ENCODE results near the gene NLRX1.
"Not testable (repeated sequence)": the region's sequence is repeated elsewhere in the genome, so short reads cannot be mapped to it uniquely, and the experiment has no call there.

NLRX1 gene

GRCh38 chr11:119157063-119157462 is 11.5 kb upstream of the NLRX1 start:
- Histone ChIP-seq H3K36me3 (ENCODE audit: control insufficient read depth, insufficient read depth, low read length) (no peaks in the 10 kb centered on the region), H3K4me2 (ENCODE audit: low read length) (no peak overlapping the region), H3K79me2 (no peaks in the 10 kb centered on the region), H3K27me3 (ENCODE audit: control insufficient read depth, insufficient read depth, low read length) (no peaks in the 10 kb centered on the region), H2AFZ (no peak overlapping the region), H3K27ac (no peak overlapping the region), H3K4me3 (ENCODE audit: low read depth, low read length) (no peak overlapping the region), H3K4me1 (peaks cover 2% of the 10 kb centered on the region), H3K9me3 (ENCODE audit: control insufficient read depth, low read length) (no peaks in the 10 kb centered on the region), H3K9ac (no peak overlapping the region)
- TF ChIP-seq CTCF (IDR thresholded peaks at IDR 0.05) = no peak

GRCh38 chr11:119158467-119158866 is 10.1 kb upstream of the NLRX1 start:
- H3K4me1 ChIP-seq = peaks cover 2% of the 10 kb centered on the region
- H2AFZ ChIP-seq = no peak overlapping the region
- H3K9ac ChIP-seq = no peak overlapping the region
- TF ChIP-seq CTCF (IDR thresholded peaks at IDR 0.05) = no peak
- no peaks in the 10 kb centered on the region for H3K9me3 ChIP-seq (ENCODE audit: control insufficient read depth, low read length)
- no peak overlapping the region for H3K4me2 ChIP-seq (ENCODE audit: low read length)
- no peaks in the 10 kb centered on the region for H3K79me2 ChIP-seq
- no peaks in the 10 kb centered on the region for H3K27me3 ChIP-seq (ENCODE audit: control insufficient read depth, insufficient read depth, low read length)
- no peak overlapping the region for H3K27ac ChIP-seq
- H3K4me3 ChIP-seq (ENCODE audit: low read depth, low read length) = no peak overlapping the region
- H3K36me3 ChIP-seq (ENCODE audit: control insufficient read depth, insufficient read depth, low read length) = no peaks in the 10 kb centered on the region

GRCh38 chr11:119160151-119160550 is 8.4 kb upstream of the NLRX1 start:
- Histone ChIP-seq H3K27me3 (ENCODE audit: control insufficient read depth, insufficient read depth, low read length) (no peaks in the 10 kb centered on the region), H2AFZ (no peak overlapping the region), H3K36me3 (ENCODE audit: control insufficient read depth, insufficient read depth, low read length) (no peaks in the 10 kb centered on the region), H3K9me3 (ENCODE audit: control insufficient read depth, low read length) (no peaks in the 10 kb centered on the region), H3K4me3 (ENCODE audit: low read depth, low read length) (no peak overlapping the region), H3K27ac (no peak overlapping the region), H3K9ac (no peak overlapping the region), H3K4me2 (ENCODE audit: low read length) (no peak overlapping the region), H3K4me1 (no peaks in the 10 kb centered on the region), H3K79me2 (no peaks in the 10 kb centered on the region)
- no peak for TF ChIP-seq CTCF (IDR thresholded peaks at IDR 0.05)

- peaks cover 4% of the 10 kb centered on the region for H3K4me1 ChIP-seq
- no peak overlapping the region for H3K4me3 ChIP-seq (ENCODE audit: low read depth, low read length)
- H3K9ac ChIP-seq = no peak overlapping the region
- H3K36me3 ChIP-seq (ENCODE audit: control insufficient read depth, insufficient read depth, low read length) = no peaks in the 10 kb centered on the region
- no peaks in the 10 kb centered on the region for H3K9me3 ChIP-seq (ENCODE audit: control insufficient read depth, low read length)
- no peak for TF ChIP-seq CTCF (IDR thresholded peaks at IDR 0.05)
- H2AFZ ChIP-seq = no peak overlapping the region
- no peak overlapping the region for H3K27ac ChIP-seq
- H3K79me2 ChIP-seq = no peaks in the 10 kb centered on the region
- no peaks in the 10 kb centered on the region for H3K27me3 ChIP-seq (ENCODE audit: control insufficient read depth, insufficient read depth, low read length)
- no peak overlapping the region for H3K4me2 ChIP-seq (ENCODE audit: low read length)
Measured at GRCh38 chr11:119161871-119162270, 6.7 kb upstream of the NLRX1 start.

- H3K9ac ChIP-seq = no peak overlapping the region
- TF ChIP-seq CTCF (IDR thresholded peaks at IDR 0.05) = no peak
- H2AFZ ChIP-seq = peak overlapping the region; percentile 60
- H3K4me1 ChIP-seq = peaks cover 6% of the 10 kb centered on the region
- H3K36me3 ChIP-seq (ENCODE audit: control insufficient read depth, insufficient read depth, low read length) = no peaks in the 10 kb centered on the region
- H3K4me3 ChIP-seq (ENCODE audit: low read depth, low read length) = no peak overlapping the region
- peak overlapping the region; percentile 68 for H3K27ac ChIP-seq
- no peaks in the 10 kb centered on the region for H3K27me3 ChIP-seq (ENCODE audit: control insufficient read depth, insufficient read depth, low read length)
- H3K79me2 ChIP-seq = no peaks in the 10 kb centered on the region
- no peaks in the 10 kb centered on the region for H3K9me3 ChIP-seq (ENCODE audit: control insufficient read depth, low read length)
- no peak overlapping the region for H3K4me2 ChIP-seq (ENCODE audit: low read length)
Measured at GRCh38 chr11:119166368-119167076, 2.0 kb upstream of the NLRX1 start.

GRCh38 chr11:119167077-119167458 is 1.5 kb upstream of the NLRX1 start:
- H3K4me3 ChIP-seq (ENCODE audit: low read depth, low read length); H3K79me2 ChIP-seq; H3K27me3 ChIP-seq (ENCODE audit: control insufficient read depth, insufficient read depth, low read length); H3K4me1 ChIP-seq; H3K9ac ChIP-seq; H3K9me3 ChIP-seq (ENCODE audit: control insufficient read depth, low read length); H3K36me3 ChIP-seq (ENCODE audit: control insufficient read depth, insufficient read depth, low read length); H3K4me2 ChIP-seq (ENCODE audit: low read length): not testable (repeated sequence)
- peak overlapping the region; percentile 68 for H3K27ac ChIP-seq
- H2AFZ ChIP-seq = peak overlapping the region; percentile 60
